PC-3 (cell line): ENCODE data around the gene RHOB.
"Not testable (repeated sequence)": the region's sequence is repeated elsewhere in the genome, so short reads cannot be mapped to it uniquely, and the experiment has no call there.

Experiments
- EZH2phosphoT487 ChIP-seq: fragments of 300-600 bp; sonication (generic); IDR thresholded peaks from 2 replicates; pipeline ENCODE4 v1.6.1; 2018; ENCODE audit warnings: mild to moderate bottlenecking, antibody characterized with exemption, low read length, borderline replicate concordance
- TF ChIP-seq, protein P1 (sequence below): fragments of 300-600 bp; sonication (generic); conservative IDR thresholded peaks from 2 replicates; pipeline ENCODE4 v1.5.1; 2017; ENCODE audit warnings: antibody characterized with exemption, low read depth, mild to moderate bottlenecking, low read length

DNA sequence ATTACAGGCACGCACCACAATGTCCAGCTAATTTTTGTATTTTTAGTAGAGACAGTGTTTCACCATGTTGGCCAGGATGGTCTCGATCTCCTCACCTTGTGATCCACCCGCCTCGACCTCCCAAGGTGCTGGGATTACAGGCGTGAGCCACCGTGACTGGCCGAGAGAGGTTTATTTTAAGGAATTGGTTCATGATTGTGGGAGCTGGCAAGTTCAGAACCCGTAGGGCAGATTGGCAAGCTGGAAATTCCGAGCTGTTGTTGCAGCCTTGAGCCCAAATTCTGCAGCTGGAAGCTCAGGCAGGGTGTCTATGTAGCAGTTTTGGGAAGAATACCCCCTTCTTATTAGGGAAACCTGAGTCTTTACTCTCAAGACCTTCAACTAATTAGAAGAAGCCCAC, 11.4 kb upstream of the RHOB start:
- not testable (repeated sequence) for TF ChIP-seq EZH2phosphoT487
- TF ChIP-seq, protein P1, sequence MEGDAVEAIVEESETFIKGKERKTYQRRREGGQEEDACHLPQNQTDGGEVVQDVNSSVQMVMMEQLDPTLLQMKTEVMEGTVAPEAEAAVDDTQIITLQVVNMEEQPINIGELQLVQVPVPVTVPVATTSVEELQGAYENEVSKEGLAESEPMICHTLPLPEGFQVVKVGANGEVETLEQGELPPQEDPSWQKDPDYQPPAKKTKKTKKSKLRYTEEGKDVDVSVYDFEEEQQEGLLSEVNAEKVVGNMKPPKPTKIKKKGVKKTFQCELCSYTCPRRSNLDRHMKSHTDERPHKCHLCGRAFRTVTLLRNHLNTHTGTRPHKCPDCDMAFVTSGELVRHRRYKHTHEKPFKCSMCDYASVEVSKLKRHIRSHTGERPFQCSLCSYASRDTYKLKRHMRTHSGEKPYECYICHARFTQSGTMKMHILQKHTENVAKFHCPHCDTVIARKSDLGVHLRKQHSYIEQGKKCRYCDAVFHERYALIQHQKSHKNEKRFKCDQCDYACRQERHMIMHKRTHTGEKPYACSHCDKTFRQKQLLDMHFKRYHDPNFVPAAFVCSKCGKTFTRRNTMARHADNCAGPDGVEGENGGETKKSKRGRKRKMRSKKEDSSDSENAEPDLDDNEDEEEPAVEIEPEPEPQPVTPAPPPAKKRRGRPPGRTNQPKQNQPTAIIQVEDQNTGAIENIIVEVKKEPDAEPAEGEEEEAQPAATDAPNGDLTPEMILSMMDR = not testable (repeated sequence)
